Endodermal cell (in vitro differentiated cells): Measurements from ENCODE around the gene CD59. TPM values are rescaled to one million over a fixed set of nuclear protein-coding genes. Genes with fewer than 3 reads are reported as not detected.
"Not testable (repeated sequence)": the region's sequence is repeated elsewhere in the genome, so short reads cannot be mapped to it uniquely, and the experiment has no call there.

Experiments
- DNase-seq: peaks from one replicate; pipeline ENCODE4 v3.0.0-alpha.2; 2017
- H3K27ac ChIP-seq: 2 replicates; pipeline ENCODE4 v1.5.1; 2013; ENCODE audit warnings: mild to moderate bottlenecking, low read depth, low read length, moderate library complexity
- H3K27me3 ChIP-seq: 2 replicates; pipeline ENCODE4 v1.6.1; 2013; ENCODE audit warnings: mild to moderate bottlenecking, low read length, moderate library complexity; ENCODE audit not compliant: insufficient read depth, control insufficient read depth, poor library complexity, severe bottlenecking
- H3K36me3 ChIP-seq: 2 replicates; pipeline ENCODE4 v1.7.0; 2013; ENCODE audit warnings: mild to moderate bottlenecking, low read length, moderate library complexity; ENCODE audit not compliant: control insufficient read depth, insufficient read depth
- H3K4me1 ChIP-seq: one replicate; pipeline ENCODE4 v1.7.0; 2013; ENCODE audit warnings: low read length; ENCODE audit not compliant: control insufficient read depth, insufficient read depth
- H3K4me3 ChIP-seq: 2 replicates; pipeline ENCODE4 v1.5.1; 2013; ENCODE audit warnings: mild to moderate bottlenecking, low read length, moderate library complexity
- H3K9ac ChIP-seq: 2 replicates; pipeline ENCODE4 v1.6.1; 2013; ENCODE audit warnings: mild to moderate bottlenecking, low read length, moderate library complexity; ENCODE audit not compliant: poor library complexity, severe bottlenecking; ENCODE audit errors: extremely low read depth
- H3K9me3 ChIP-seq: 2 replicates; pipeline ENCODE4 v1.6.1; 2013; ENCODE audit warnings: mild to moderate bottlenecking, low read length, moderate library complexity; ENCODE audit not compliant: control insufficient read depth
- H3K27ac Mint-ChIP-seq: 2 replicates; pipeline ENCODE4 v1.8.0; 2020; ENCODE audit warnings: mixed read lengths
- H3K27me3 Mint-ChIP-seq: 2 replicates; pipeline ENCODE4 v1.8.0; 2021; ENCODE audit warnings: mild to moderate bottlenecking, mixed read lengths; ENCODE audit not compliant: insufficient read depth
- H3K36me3 Mint-ChIP-seq: 2 replicates; pipeline ENCODE4 v1.8.0; 2020; ENCODE audit warnings: low read depth, mixed read lengths
- H3K4me1 Mint-ChIP-seq: 2 replicates; pipeline ENCODE4 v1.8.0; 2020; ENCODE audit warnings: mixed read lengths
- H3K4me3 Mint-ChIP-seq: 2 replicates; pipeline ENCODE4 v1.8.0; 2020; ENCODE audit warnings: mild to moderate bottlenecking, moderate library complexity, mixed read lengths
- H3K9me3 Mint-ChIP-seq: 2 replicates; pipeline ENCODE4 v1.8.0; 2020; ENCODE audit warnings: mild to moderate bottlenecking, mixed read lengths
- CTCF ChIP-seq: fragments of 200-600 bp; sonication (generic); conservative IDR thresholded peaks from 2 replicates; pipeline ENCODE4 v1.5.0; 2021; ENCODE audit warnings: antibody characterized with exemption, mild to moderate bottlenecking
- WGBS, 2 experiments: methylation state at CpG; one replicate each; pipeline versions ENCODE4 v1.1.5 to v1.1.7; 2013; ENCODE audit warnings: missing lambda C conversion rate in 2 of 2, mixed read lengths in 1 of 2; ENCODE audit not compliant: insufficient coverage in 1 of 2, insufficient read length in 1 of 2; 5-methylcytosine and 5-hydroxymethylcytosine counted together
- total RNA-seq, 2 donors: library from RNA; stranded (reverse); fragmentation: NEBNext Ultra II Directional in 1 of 2; extraction: Animal tissue kit (Norgen Biotek cat#: 25700) in 1 of 2; gene quantifications; 2 replicates in 1 of 2; 3 replicates in 1 of 2; pipeline ENCODE4 v1.2.1, GENCODE V29; 2021

The CD59 gene
- total RNA-seq, 2 donors from 2014 or later = 111 to 142 TPM

GRCh38 chr11:33663121-33663520 lies 73.1 kb downstream of the CD59 start:
- no peaks in the 10 kb centered on the region for H3K36me3 ChIP-seq
- no peak overlapping the region for H3K27ac ChIP-seq
- H3K4me3 ChIP-seq = no peak overlapping the region
- no peak for DNase-seq
- Mint-ChIP-seq H3K4me3 (no peak overlapping the region), H3K27me3 (peaks cover 18% of the 10 kb centered on the region), H3K36me3 (peaks cover 1% of the 10 kb centered on the region), H3K4me1 (peaks cover 11% of the 10 kb centered on the region), H3K27ac (no peak overlapping the region), H3K9me3 (no peaks in the 10 kb centered on the region)
- H3K4me1 ChIP-seq = no peaks in the 10 kb centered on the region
- no peak for TF ChIP-seq CTCF
- H3K9ac ChIP-seq = no peak overlapping the region
- H3K27me3 ChIP-seq = no peaks in the 10 kb centered on the region
- no peaks in the 10 kb centered on the region for H3K9me3 ChIP-seq

GRCh38 chr11:33661526-33661925 lies 74.7 kb downstream of the CD59 start:
- H3K4me1 ChIP-seq, H3K36me3 ChIP-seq, H3K27me3 ChIP-seq, H3K4me3 ChIP-seq, H3K27ac ChIP-seq, H3K27ac Mint-ChIP-seq, H3K4me3 Mint-ChIP-seq, H3K9ac ChIP-seq, H3K36me3 Mint-ChIP-seq, H3K9me3 Mint-ChIP-seq, DNase-seq, H3K9me3 ChIP-seq: not testable (repeated sequence)
- peaks cover 11% of the 10 kb centered on the region for H3K4me1 Mint-ChIP-seq
- H3K27me3 Mint-ChIP-seq = peaks cover 18% of the 10 kb centered on the region
- 88 to 91% methylated on average over 1 to 7 of the region's 7 CpGs for WGBS, 2 experiments

GRCh38 chr11:33660962-33661361 lies 75.3 kb downstream of the CD59 start:
- Mint-ChIP-seq H3K4me1 (peaks cover 11% of the 10 kb centered on the region), H3K27ac (no peak overlapping the region), H3K9me3 (no peaks in the 10 kb centered on the region), H3K4me3 (no peak overlapping the region), H3K36me3 (peaks cover 1% of the 10 kb centered on the region), H3K27me3 (peaks cover 20% of the 10 kb centered on the region)
- Histone ChIP-seq H3K36me3 (no peaks in the 10 kb centered on the region), H3K4me3 (no peak overlapping the region), H3K9me3 (no peaks in the 10 kb centered on the region), H3K27ac (no peak overlapping the region), H3K9ac (no peak overlapping the region), H3K4me1 (no peaks in the 10 kb centered on the region), H3K27me3 (no peaks in the 10 kb centered on the region)
- WGBS, 2 experiments = 98 to 100% methylated on average over 1 to 3 of the region's 4 CpGs
- no peak for TF ChIP-seq CTCF
- DNase-seq = no peak
